ENCODE data around the gene PREX1.
"Not testable (repeated sequence)": the region's sequence is repeated elsewhere in the genome, so short reads cannot be mapped to it uniquely, and the experiment has no call there.

Gene PREX1

DNA sequence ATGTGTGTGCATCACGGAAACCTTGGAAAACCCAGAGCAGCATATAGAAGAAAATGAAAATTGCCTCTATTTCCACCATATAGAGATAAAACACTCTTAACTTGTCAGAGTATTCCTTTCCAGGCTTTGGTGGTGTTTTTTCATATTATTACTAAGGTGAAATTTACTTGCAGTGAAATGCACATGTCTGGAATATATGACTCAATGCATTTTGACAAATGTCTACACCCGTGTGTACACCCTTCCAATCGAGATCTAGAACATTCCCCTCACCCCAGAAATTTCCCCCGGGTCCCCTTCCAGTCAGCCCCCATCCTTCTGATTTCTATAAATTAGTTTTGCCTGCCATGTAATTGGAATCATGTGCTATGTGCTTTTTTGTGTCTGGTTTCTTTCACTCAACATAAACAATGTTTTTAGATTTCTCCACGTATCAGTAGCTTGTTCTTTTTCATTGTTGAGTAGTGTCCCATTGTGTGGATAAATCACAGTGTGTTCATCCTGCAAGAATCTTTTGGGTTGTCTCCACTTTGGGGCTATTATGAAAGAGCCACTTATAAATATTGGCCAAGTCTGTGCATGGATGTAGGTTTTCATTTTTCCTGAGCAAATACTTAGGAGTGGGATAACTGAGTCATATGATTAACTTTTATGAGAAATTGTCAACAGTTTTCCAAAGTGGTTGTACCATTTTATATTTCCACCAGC, 19.9 kb upstream of the PREX1 start:
- DNase-seq (ENCODE audit: low read depth), result no peak

DNA sequence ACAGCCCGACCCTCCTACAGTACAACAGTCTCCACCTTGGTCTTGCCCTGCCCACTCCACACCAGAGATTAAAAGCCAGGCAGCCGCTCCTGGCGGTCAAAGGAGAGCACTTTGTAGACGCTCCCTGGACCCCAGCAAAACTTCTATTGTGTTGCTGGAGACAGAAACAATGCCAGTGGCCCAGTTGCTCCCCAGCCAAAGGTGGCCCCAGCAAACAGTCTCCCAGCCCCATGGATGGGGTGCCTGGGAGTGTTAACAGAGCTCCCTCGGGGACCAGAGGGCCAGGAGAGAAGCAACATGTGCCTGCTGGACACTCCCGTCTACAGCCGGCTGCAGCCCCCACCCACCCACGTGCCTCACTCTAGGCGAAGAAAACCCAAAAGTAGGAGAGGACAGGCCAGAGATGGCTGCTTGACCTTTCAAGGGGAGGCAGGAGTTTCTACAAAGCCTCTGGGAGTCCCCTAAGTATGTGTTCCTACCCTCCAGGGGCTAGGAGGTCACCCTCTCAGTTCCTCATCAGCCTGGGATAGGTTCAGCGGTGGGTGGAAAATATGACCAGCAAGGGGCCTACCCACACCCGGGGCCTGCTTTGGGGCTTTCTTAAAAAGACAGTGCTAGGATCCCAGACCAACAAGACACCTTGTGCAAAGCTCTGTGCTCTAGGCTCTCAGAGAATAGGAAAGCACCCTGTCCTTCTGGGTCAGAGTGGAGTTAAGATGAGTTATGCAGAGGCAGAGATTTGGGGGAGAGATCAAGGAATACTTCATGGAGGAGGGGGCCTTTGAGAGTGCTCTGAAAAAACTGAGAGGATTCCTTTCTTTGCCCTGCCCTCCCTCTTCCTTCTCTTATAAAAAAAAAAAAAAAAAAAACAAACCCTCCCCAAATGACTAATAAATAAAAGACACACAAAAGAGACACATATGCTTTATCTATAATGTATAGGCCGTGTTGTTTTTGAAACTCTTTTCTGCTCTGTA, 19.0 kb upstream of the PREX1 start:
- peak; percentile 42 for DNase-seq (ENCODE audit: low read depth)

DNA sequence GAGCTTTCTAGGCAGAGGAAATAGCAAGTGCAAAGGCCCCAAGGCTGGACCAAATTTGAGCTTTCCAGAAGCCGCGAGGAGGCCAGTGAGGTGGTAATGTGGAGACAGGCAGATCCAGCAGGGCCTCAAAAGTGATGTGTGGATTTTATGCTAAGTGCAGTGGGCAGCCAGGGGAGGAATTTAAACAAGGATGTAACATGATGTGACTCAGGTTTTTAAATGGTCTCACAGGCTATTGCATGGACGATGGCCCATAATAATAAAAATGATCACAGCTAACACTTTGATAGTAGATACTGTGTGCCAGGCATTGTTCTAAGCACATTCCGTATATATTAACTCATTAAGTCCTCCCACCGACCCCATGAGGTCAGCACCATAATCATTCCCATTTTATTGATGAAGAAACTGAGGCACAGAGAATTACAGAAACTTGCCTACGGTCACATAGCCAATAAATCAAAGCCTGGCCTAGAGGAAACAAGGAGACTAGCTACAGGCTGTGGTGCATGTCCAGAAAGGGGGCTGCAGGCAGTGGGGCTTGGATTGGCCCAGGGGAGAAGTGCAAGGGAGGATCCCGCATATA, 18.0 kb upstream of the PREX1 start:
- DNase-seq (ENCODE audit: low read depth), result no peak

DNA sequence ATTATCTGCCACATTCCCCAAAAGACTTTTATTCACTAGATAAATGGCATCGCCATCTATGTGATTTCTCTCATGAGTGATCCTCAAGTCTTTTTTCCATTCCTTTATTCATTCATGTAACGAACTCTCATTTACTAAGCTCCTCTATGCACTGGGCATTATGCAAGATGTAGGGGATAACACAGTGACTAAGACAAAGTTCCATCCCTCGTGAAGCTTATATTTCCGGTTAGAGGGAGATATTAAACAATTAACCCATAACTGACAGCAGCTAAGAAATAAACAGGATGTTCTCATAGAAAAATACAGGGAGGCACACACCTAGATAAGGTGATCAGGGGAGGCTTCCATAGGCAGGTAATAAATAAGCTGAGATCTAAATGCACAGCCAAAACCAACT, 17.2 kb upstream of the PREX1 start:
- DNase-seq (ENCODE audit: low read depth), result no peak

DNA sequence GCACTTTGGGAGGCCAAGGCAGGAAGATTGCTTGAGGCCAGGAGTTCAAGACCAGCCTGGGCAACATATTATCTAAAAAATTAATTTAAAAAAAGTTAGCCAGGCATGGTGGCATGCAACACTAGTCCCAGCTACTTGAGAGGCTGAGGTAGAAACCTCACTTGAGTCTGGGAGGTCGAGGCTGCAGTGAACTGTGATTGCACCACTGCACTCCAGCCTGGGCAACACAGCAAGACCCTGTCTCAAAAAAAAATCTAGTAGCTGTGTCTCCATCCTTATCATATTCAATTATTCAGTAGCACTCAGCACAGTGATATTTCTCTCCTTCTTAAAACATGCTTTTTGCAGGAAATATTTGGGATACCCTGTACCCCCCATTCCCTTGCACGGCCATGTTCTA, 16.1 kb upstream of the PREX1 start:
- DNase-seq (ENCODE audit: low read depth), result not testable (repeated sequence)

DNA sequence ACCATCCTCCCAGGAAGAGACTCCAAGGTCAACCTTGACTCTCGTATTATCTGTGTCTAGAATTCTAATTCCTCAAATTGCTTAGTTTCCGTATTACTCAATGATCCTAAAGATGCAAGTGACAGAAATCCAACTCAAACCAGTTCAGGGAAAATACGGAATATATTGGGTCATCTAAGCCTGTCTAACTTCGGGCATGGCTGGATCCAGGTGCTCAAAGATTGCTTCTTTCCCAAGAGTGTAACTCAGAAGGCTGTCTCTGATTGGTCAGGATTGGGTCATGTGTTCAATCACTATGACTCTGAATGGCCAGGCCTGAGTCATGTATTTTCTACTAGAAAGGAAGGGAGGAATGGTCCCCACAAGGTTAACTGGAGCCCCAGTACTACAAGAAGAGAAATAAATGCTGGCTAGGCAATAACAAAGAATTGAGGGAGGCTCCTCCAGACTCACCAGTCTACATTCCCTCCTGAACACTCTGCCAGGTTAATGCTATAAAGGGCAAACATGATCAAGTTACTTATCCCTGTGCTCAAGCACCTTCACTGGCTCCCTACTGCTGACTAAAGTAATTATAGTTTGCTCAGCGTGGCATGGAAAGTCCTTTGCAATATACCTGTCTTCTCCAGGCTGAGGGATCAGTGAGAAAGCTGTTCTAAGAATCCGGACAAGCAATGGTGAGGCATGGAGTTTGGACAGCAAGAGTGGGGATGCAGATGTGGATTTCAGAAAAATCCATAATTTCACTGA, 15.4 kb upstream of the PREX1 start:
- DNase-seq (ENCODE audit: low read depth), result no peak

DNA sequence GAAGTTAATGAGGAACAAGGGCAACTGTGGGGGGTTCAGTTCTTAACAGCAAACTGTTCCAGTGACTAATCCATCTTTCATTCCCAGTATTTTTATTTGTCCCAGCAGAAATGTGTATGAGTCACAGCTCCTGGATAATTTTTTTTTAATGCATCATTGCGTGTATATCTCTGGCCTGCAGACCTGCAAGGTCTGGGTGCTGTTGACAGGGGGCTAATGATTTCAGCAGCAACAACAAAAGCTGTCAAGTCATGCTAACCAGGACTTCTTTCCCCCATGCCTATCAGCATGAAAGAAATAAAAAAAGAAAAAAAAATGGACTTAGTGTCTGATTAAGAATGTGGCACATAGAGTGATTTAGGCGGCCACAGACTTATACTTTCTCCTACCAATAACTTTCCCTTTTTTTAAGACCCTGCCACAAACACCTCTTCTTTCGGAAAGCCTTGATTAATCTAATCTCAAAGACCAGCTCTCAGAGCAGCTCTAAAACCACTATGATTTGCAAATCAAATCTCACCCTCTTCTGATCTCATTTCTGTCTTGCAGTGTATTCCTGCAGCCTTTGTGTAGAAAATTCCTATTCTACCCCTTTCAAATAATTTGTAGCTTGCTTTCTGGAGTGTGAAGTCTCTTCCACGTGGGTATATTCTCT, 14.2 kb upstream of the PREX1 start:
- no peak for DNase-seq (ENCODE audit: low read depth)

DNA sequence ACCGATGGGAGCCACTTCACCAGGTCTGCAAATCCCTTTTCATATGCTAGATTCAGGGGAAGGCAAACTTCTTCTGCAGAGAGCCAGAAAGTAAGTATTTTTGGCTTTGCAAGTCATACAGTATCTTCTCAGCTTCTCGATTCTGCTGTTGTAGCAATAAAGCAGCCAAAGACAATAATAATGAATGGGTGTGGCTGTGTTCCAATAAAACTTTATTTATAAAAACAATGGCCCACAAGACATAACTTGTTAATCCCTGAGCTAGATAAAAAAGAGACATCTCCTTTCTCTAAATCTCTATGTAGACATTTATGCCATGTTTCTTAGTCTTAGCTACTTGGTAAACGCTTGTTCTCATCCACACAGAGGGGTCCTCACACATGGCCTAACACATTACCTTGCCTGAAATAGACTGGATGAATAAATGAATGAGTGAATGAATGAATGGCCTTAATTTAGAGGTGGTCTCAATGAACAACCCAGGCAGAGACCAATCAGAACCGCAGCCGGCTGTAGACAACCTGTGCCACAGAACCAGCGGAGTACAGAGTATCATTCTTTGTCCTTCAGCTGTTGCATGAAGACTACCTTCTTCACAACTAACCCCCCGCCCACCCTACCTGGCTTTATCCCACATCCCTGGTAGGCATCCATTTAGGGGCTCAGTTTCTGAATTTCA, 13.5 kb upstream of the PREX1 start:
- no peak for DNase-seq (ENCODE audit: low read depth)

DNA sequence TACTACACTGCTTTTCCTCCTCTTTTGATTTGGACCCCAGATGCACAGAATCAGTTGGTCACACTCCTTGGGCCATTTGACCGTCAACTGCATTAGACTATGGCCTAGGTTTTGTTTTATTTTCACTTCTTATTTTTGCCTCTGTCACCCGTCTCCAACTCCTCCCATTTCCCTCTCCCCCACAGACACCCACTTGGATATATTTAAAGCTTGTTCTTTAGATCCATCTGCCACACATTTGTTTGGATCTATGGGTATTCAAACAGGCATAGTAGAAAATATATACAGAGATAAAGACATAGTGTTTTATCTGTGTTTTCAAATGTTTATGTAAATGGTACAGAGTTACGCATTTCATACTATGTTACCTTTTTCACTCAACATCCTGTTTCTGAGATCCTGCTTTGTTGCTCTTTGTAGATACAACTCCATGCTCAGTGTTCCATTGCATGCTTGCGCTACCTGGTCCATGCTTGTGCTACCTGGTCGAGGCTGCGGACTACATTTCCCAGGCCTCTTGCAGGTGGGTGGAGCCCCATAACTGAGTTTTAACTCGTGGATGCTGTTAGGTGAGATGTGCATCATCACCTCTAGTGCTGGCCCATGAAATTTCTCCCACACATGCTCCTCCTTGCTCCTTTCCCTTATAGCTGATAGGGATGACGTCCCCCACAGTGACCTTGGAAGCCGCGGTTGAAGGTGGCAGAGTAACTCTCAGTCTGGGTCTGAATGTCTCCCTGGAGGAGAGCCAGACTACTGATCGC, 11.5 kb upstream of the PREX1 start:
- DNase-seq (ENCODE audit: low read depth), result no peak

DNA sequence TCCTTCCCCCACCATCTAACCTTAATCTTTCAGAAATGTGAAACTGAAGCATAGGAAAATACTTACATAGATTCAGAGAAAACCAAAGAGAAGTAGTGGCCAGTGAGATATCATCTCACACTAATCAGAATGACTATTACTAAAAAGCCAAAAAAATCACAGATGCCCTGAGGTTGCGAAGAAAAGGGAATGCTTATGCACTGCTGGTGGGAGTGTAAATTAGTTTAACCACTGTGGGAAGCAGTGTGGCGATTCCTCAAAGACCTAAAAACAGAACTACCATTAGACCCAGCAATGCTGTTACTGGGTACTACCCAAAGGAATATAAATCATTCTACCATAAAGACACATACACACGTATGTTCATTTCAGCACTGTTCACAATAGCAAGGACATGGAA, 9.2 kb upstream of the PREX1 start:
- no peak for DNase-seq (ENCODE audit: low read depth)

DNA sequence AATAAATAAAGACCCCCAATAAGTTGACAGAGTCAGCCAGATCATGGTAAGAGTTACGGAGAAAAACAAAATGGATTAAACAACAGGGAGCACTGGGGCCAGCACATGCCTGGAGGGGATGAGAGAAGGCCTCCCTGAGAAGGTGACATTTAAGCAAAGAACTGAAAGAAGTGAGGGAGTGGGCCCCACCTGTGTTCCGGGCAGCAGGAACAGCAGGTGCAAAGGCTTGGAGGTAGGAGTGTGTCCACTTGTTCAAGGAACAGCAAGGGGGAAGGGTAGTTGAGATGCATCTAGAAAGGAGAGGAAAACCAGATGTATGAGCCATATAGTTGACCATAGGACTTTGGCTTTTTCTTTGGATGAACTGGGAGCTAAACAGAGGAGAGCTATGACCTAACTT, 7.6 kb upstream of the PREX1 start:
- no peak for DNase-seq (ENCODE audit: low read depth)

DNA sequence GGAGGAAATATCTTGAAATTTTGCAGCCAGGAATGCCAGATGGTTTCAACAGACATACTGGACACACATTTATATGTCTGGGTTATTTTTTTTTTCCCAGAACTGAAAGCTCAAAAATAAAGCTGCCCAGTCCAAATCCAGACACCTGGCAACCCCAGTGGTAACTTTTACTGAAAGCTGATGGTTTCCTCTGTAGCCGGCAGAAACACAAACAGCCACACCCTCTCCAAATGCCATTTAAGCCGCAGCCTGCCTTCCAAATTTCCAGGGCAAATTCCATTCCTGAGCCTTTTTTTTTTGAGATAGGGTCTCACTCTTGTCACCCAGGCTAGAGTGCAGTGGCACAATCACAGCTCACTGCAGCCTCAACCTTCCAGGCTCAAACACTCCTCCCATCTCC, 6.5 kb upstream of the PREX1 start:
- DNase-seq (ENCODE audit: low read depth), result no peak

DNA sequence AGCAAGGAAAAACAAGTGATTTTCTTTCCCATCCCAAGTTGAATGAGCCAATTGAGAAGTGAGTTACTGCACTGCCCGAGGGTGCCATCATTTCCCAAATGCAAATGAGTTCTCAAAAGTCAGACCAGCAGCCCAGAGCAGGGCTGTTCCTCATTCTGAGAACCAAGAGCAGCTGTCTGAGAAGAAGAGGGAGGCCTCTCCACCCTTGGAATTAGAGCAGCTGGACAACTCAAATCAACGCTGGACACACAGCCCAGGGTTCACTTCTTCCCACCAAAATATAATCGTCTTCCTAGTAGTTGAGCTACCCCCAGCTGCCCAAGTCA, 4.6 kb upstream of the PREX1 start:
- no peak for DNase-seq (ENCODE audit: low read depth)

DNA sequence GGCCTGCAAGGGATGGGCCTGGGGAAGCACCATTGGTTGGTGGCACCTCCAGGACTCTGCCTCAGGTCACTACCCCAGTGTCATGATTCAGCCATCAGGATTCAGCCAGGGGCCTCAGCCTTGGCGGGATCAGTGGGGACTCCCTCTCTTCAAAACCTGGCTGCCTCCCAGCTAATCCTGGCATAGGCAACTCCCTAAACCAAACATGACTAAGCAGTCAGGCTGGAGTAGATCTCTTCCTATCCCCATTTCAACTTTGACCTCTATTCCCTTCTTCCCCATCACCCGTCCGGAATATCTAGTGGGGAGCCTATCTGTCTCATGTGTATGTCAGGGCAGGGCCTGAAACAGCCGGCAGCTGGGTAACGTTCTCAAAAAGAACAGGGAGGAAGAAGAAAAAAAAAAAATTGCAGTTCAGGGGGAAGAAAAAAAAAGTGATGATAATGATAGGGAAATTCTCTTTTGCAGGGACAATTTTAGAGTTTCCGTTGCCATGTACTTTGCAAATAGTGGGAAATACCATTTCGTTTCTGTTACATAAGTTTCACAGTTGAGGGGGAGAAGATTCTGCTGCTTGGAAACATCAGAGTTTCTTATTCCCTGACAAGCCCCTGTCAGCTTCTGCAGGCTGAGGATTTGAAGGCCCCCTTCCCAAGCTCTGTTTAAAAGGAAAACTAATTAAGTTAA, 4.1 kb upstream of the PREX1 start:
- no peak for DNase-seq (ENCODE audit: low read depth)

DNA sequence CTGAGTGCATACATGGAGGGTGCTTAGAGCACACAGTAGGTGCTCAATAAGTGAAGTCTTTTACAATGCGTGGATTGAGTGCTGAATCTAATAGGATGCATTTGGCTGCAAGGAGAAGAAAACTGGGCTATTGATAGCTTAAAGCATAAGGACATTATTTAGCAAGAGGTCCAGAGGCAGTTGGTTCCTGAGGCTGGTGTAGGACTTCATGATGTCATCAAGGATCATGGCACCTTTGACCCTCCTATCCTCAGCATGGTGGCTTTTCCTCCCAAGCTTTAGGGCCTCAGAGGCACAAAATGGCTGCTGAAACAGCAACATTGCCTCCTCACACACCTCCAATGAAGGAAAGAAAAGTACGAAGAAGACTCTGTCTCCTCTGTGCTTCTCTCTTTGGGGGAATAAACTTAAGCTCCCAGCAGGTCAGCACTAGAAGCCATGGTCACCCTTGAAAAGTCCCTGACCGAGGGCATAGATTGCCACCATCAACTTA, 3.1 kb upstream of the PREX1 start:
- no peak for DNase-seq (ENCODE audit: low read depth)

DNA sequence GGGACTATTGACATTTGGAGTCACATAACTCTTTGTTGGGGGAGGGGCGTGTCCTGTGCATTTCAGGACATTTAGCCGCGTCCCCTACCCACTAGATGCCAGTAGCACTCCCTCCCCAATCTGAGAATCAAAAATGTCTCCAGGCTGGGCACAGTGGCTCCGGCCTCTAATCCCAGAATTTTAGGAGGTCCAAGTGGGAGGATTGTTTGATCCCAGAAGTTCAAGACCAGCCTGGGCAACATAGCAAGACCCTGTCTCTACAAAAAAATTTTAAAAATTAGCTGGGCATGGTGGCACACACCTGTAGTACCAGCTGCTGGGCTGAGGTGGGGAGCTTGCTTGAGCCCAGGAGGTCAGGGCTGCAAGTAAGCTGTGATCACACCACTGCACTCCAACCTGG, 2.1 kb upstream of the PREX1 start:
- DNase-seq (ENCODE audit: low read depth), result no peak

DNA sequence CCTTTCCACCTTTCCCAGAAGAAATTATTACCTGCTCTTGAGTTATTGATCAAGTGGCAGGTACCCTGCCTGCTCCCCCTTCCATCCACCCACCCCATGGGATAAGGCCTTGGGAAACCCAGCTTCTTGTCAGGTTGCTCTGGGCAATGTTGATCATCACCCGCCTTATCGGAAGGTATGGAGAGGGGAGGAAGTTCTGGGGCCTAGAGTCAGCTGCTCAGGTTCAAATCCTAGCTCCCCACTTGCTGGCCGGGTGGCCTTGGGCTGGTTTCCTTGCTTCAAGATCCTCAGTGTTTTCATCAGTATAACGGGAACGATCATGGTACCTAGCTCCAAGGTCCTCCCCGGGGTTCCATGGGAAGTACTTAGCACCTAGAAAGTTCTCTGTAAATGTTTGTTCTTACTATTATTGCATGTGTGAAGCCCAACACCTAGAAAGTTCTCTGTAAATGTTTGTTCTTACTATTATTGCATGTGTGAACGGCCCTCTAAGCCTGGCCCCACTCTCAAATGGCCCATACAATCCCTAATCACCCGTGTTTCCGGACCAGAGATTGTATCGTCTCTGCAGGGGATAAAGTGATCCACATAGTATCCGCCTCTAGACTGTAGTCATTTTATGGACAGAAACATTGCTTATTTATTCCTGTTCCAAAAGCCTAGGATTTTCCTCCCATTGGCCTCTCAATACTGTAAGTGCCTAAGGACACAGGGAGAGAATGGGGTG, 1.1 kb upstream of the PREX1 start:
- no peak for DNase-seq (ENCODE audit: low read depth)

DNA sequence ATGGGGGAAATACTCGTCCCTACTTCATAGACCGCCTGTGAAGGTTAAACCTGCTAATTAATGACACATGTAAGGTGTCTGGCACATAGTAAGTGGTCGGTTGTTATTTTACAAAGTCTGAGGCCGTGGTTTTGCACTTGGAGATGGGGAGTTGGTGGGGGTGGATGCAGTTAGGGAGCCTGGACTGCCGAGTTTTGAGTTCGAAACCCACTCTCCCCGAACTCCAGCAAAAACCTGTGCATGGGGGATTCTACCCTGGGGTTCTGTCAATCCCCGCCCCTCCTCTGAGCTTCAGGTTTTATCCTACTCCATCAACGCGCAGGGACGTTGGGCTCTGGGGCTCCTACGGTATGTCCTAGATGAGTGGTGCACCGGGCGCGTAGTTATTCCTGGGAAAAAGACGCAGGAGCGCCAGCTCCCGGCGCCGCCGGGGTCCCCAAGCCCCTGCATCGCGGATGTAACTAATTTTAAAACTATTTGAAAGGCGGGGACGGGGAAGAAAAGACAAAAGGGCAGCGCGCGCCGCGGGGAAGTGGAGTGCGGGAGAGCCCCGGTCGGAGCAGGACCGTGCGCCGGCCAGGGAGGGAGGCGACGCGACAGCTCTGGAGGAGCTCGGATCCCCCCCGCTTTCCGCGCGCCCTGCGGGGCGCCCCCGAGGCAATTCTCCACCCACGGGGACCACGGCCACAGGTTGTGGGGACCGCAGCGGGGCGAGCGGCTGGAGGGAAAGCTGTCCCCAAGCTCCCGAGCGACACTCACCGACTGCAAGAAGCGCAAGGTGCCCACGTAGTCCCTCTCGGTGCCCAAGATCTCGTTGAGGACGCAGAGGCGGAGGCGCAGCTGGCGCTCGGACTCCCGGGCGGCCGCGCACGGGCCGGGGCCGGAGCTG, 672 bp downstream of the PREX1 start:
- no peak for DNase-seq (ENCODE audit: low read depth)
